ENCODE results near the gene EP300.

GRCh38 chr22:41175546-41175945, 83.2 kb downstream of the EP300 start:
- TF ChIP-seq CTCF (IDR thresholded peaks at IDR 0.05) = no peak
- no peak for TF ChIP-seq POLR2A (IDR thresholded peaks at IDR 0.05)

Data from right lobe of liver (tissue), 4 donors.